Gastroesophageal sphincter (tissue), 3 donors: Measurements from ENCODE around the gene SULT1C2.

Experiments
- POLR2A ChIP-seq, 2 donors: fragments of 450-650 bp; IDR thresholded peaks; one replicate each; pipeline ENCODE4 v1.6.1; 2017; ENCODE audit warnings: antibody characterized with exemption in 2 of 2, mild to moderate bottlenecking in 2 of 2, moderate library complexity in 1 of 2
- TF ChIP-seq, protein P1 (sequence below), 4 experiments: fragments of 200-600 bp in 2 of 4; fragments of 450-650 bp in 2 of 4; sonication (generic) in 1 of 4; IDR thresholded peaks; one replicate each; pipeline ENCODE4 v1.5.1; 2017 to 2019; ENCODE audit warnings: antibody characterized with exemption in 4 of 4, mild to moderate bottlenecking in 2 of 4, moderate library complexity in 2 of 4

DNA sequence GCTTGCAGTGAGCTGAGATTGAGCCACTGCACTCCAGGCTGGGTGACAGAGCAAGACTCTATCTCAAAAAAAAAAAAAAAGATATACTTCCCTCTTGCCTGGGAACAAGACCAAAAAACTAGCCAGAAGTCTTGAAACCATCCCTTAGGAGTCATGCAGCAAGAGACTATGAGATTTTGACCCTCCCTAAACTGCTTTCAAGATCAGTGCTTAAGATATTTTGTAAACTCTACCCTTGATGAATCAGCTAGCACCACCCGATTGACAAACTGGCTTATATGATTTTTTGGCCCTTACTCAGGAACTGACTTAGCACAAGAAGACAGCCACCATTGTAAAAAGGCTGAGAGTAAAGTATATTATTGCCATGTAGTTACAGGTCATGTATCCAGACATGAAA lies 45.1 kb upstream of the SULT1C2 start:
- TF ChIP-seq, protein P1, sequence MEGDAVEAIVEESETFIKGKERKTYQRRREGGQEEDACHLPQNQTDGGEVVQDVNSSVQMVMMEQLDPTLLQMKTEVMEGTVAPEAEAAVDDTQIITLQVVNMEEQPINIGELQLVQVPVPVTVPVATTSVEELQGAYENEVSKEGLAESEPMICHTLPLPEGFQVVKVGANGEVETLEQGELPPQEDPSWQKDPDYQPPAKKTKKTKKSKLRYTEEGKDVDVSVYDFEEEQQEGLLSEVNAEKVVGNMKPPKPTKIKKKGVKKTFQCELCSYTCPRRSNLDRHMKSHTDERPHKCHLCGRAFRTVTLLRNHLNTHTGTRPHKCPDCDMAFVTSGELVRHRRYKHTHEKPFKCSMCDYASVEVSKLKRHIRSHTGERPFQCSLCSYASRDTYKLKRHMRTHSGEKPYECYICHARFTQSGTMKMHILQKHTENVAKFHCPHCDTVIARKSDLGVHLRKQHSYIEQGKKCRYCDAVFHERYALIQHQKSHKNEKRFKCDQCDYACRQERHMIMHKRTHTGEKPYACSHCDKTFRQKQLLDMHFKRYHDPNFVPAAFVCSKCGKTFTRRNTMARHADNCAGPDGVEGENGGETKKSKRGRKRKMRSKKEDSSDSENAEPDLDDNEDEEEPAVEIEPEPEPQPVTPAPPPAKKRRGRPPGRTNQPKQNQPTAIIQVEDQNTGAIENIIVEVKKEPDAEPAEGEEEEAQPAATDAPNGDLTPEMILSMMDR (IDR thresholded peaks at IDR 0.05), result no peak
- TF ChIP-seq POLR2A (IDR thresholded peaks at IDR 0.05), result no peak
